Ovary (tissue), 9 donors: ENCODE measurements around the gene FSTL1. TPM values are rescaled to one million over a fixed set of nuclear protein-coding genes. Genes with fewer than 3 reads are reported as not detected.
"Not testable (repeated sequence)": the region's sequence is repeated elsewhere in the genome, so short reads cannot be mapped to it uniquely, and the experiment has no call there.

ENCODE experiments used
- DNase-seq, 5 donors: peaks; one replicate each; pipeline ENCODE4 v3.0.0-alpha.2; 2019 to 2020
- H3K27ac ChIP-seq, 2 donors: fragments of 200-600 bp; one replicate each; pipeline versions ENCODE4 v1.5.1 to v1.8.0; 2019 to 2022
- H3K27me3 ChIP-seq: fragments of 200-600 bp; one replicate; pipeline ENCODE4 v1.8.0; 2022
- H3K36me3 ChIP-seq: fragments of 200-600 bp; sonication (generic); one replicate; pipeline ENCODE4 v1.5.1; 2019
- H3K4me1 ChIP-seq: one replicate; pipeline ENCODE4 v1.8.1; 2013; ENCODE audit warnings: mild to moderate bottlenecking, moderate library complexity; ENCODE audit not compliant: insufficient read depth
- H3K4me3 ChIP-seq: fragments of 200-600 bp; sonication (generic); one replicate; pipeline ENCODE4 v1.5.1; 2017
- H3K9me3 ChIP-seq, 2 donors: fragments of 200-600 bp in 1 of 2; sonication (generic) in 1 of 2; one replicate each; pipeline versions ENCODE4 v1.5.1 to v1.8.1; 2013 to 2019; ENCODE audit warnings: mild to moderate bottlenecking in 1 of 2, moderate library complexity in 1 of 2
- CTCF ChIP-seq, 3 donors: fragments of 450-650 bp in 2 of 3; fragments of 200-600 bp in 1 of 3; IDR thresholded peaks; one replicate each; pipeline versions ENCODE4 v1.5.1 to v1.8.0; 2016 to 2022; ENCODE audit warnings: antibody characterized with exemption in 3 of 3, mild to moderate bottlenecking in 1 of 3
- EP300 ChIP-seq: sonication (generic); formaldehyde crosslinking; IDR thresholded peaks from one replicate; pipeline ENCODE4 v1.6.1; 2017; ENCODE audit warnings: antibody characterized with exemption
- POLR2A ChIP-seq: fragments of 450-650 bp; IDR thresholded peaks from one replicate; pipeline ENCODE4 v1.6.1; 2017; ENCODE audit warnings: antibody characterized with exemption, mild to moderate bottlenecking, moderate library complexity
- WGBS, 3 donors: extraction: QIAGEN DNeasy Blood & Tissue Kit in 1 of 3; methylation state at CpG; one replicate each; pipeline versions ENCODE4 v1.1.5 to v1.1.7; 2013 to 2017; 5-methylcytosine and 5-hydroxymethylcytosine counted together
- intact Hi-C, 4 donors: fragments of 100-400 bp; cut with DNase I; formaldehyde crosslinking; loops; one replicate each; pipeline versions ENCODE4 v1.11.0 to v1.15.1; 2022 to 2023
- polyA plus RNA-seq, 2 donors: library from polyadenylated mRNA; stranded (reverse); fragments of 200-250 nt in 1 of 2; fragments of 350-450 nt in 1 of 2; fragmentation: Illumina TruSeq in 1 of 2; extraction: RNeasy Lipid Tissue Mini Kit (QIAGEN cat#74804) in 1 of 2; gene quantifications; one replicate each; pipeline ENCODE4 v1.2.3, GENCODE V29; 2013 to 2014
- total RNA-seq, 7 donors: library from RNA; depleted of rRNA in 2 of 7; stranded (reverse); fragments of >200 nt in 2 of 7; fragmentation: NEBNext Ultra II Directional in 3 of 7; extraction: Animal tissue kit (Norgen Biotek cat#: 25700) in 3 of 7; gene quantifications; one replicate each; pipeline versions ENCODE4 v1.1.0 to v1.2.4, GENCODE V29; 2016 to 2023
- donor health status: DM: no; HTN: no; CAD: no; lungs with moderate emphysema.
- donor health status: DM: no; HTN: no; CAD: no.
- donor health status: Bipolar disorder and iron deficiency.
- donor health status: DM: yes; HTN: yes; CAD: no.
- donor health status: DM: no; HTN: no; CAD: no.
- donor health status: DM: yes; HTN: yes; CAD: no.

The FSTL1 gene
- total and polyA plus RNA-seq, 9 donors = 98.0 to 357 (median 204) TPM

- Histone ChIP-seq H3K4me1 (no peaks in the 10 kb centered on the region), H3K36me3 (no peaks in the 10 kb centered on the region), H3K27ac (no peak overlapping the region), H3K4me3 (no peak overlapping the region), H3K27me3 (no peaks in the 10 kb centered on the region), H3K9me3 (no peaks in the 10 kb centered on the region)
- WGBS, 3 donors = 95 to 97% (median 95%) methylated on average over 2 of the region's 2 CpGs
- intact Hi-C loops = no loop called here
- DNase-seq = no peak
- TF ChIP-seq CTCF (IDR thresholded peaks at IDR 0.05) (no peak), POLR2A (no peak), EP300 (no peak)
These were observed 57.0 kb downstream of the FSTL1 start for GRCh38 chr3:120393761-120394160.

GRCh38 chr3:120393243-120393642, 57.5 kb downstream of the FSTL1 start:
- DNase-seq = no peak
- H3K9me3 ChIP-seq = no peaks in the 10 kb centered on the region
- 70 to 75% (median 72%) methylated on average over 4 of the region's 4 CpGs for WGBS, 3 donors
- TF ChIP-seq POLR2A = no peak
- no peak for TF ChIP-seq CTCF (IDR thresholded peaks at IDR 0.05)
- TF ChIP-seq EP300 = no peak
- H3K36me3 ChIP-seq = no peaks in the 10 kb centered on the region
- intact Hi-C loops = no loop called here
- no peaks in the 10 kb centered on the region for H3K27me3 ChIP-seq
- no peak overlapping the region for H3K27ac ChIP-seq
- no peak overlapping the region for H3K4me3 ChIP-seq
- no peaks in the 10 kb centered on the region for H3K4me1 ChIP-seq

GRCh38 chr3:120382941-120383447, 67.8 kb downstream of the FSTL1 start:
- 77 to 84% (median 78%) methylated on average over 2 of the region's 2 CpGs for WGBS, 3 donors
- TF ChIP-seq EP300 (no peak), POLR2A (no peak), CTCF (IDR thresholded peaks at IDR 0.05) (no peak)
- intact Hi-C loops = no loop called here

GRCh38 chr3:120381503-120381902, 69.3 kb downstream of the FSTL1 start:
- Histone ChIP-seq H3K4me1 (no peaks in the 10 kb centered on the region), H3K27me3 (no peaks in the 10 kb centered on the region), H3K27ac (no peak overlapping the region), H3K36me3 (no peaks in the 10 kb centered on the region), H3K4me3 (no peak overlapping the region), H3K9me3 (no peaks in the 10 kb centered on the region)
- no peak for TF ChIP-seq EP300
- intact Hi-C loops = no loop called here
- DNase-seq = no peak
- 86 to 88% (median 87%) methylated on average over 2 of the region's 2 CpGs for WGBS, 3 donors

More at GRCh38 chr3:120382941-120383447, 67.8 kb downstream of the FSTL1 start:
- no peak for DNase-seq
- Histone ChIP-seq H3K27me3 (no peaks in the 10 kb centered on the region), H3K9me3 (no peaks in the 10 kb centered on the region), H3K36me3 (no peaks in the 10 kb centered on the region), H3K27ac (no peak overlapping the region), H3K4me1 (no peaks in the 10 kb centered on the region), H3K4me3 (no peak overlapping the region)

GRCh38 chr3:120377948-120378347, 72.8 kb downstream of the FSTL1 start:
- H3K27me3 ChIP-seq, intact Hi-C loops, H3K4me3 ChIP-seq, H3K9me3 ChIP-seq, H3K27ac ChIP-seq, DNase-seq, H3K4me1 ChIP-seq, H3K36me3 ChIP-seq: not testable (repeated sequence)
- 76 to 77% (median 76%) methylated on average over 9 to 12 of the region's 12 CpGs for WGBS, 3 donors

- no peaks in the 10 kb centered on the region for H3K36me3 ChIP-seq
- H3K27me3 ChIP-seq = no peaks in the 10 kb centered on the region
- H3K9me3 ChIP-seq = no peaks in the 10 kb centered on the region
- TF ChIP-seq POLR2A = no peak
- no peak for DNase-seq
- intact Hi-C loops = no loop called here
- no peak overlapping the region for H3K4me3 ChIP-seq
- no peaks in the 10 kb centered on the region for H3K4me1 ChIP-seq
- H3K27ac ChIP-seq = no peak overlapping the region
These were observed 80.3 kb downstream of the FSTL1 start for GRCh38 chr3:120370463-120370862.
